ENCODE data around the gene CCIN.
"Not testable (repeated sequence)": the region's sequence is repeated elsewhere in the genome, so short reads cannot be mapped to it uniquely, and the experiment has no call there.

The CCIN gene

DNA sequence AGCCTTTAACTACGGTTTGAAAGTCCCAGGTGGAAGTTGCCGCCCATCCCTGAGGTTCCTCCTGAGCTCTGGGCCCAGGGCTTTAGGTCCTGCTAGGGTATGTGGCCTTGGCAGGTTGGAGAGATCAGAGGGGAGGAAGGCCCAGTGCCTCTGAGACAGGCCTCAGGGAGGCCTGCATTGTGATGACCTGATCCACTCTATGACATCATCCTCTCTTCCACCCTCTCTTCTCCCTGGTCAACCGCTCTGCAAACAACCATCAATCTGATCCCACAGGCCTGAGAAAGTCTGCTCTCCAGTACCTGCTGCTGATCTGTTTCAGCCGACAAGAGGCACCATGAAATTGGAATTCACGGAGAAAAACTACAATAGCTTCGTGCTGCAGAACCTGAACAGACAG is at the start of gene CCIN:
TSS of gene CCIN (plus strand) at position 223 of the 400 bp plus-strand sequence. CDS start at position 338, 115 bp downstream.
- DNase-seq: no peak

DNA sequence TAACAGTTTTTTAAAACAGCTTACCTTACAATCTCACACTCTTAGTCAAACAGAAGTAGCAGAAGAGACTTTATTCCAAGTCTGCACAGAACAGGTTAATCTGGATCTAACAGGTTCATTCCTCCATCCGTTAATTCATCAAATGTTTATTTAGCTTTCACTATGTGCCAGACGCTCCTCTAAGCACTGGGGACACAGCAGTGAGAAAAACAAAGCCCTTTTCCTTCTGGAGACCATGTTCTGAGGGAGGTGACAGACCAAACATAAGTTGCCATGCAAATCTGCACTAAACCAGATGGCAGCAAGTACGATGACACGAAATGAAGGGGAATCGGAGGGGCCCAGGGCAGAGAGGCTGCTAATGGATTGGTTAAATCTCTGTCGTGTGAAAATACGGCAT is 49.7 kb upstream of the CCIN start:
- DNase-seq: no peak

DNA sequence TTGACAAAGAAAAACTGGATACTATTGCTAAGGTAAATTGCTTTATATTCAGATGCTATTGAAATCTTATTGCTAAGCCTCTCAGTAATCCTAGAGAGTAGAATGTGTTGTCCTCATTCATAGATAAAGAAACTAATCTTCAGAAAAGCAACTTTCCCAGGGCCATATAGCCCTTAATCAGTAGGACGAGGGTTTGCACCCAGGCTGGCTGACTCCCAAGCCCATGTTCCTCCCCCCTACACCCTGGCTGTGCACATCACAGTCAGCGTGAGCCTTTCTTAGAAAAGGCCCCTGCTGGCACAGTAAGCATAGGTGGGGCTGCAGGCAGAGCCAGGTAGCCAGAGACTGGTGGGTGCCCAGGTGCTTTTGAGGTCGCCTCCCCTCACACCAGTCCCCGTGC is 48.5 kb upstream of the CCIN start:
- DNase-seq: no peak

DNA sequence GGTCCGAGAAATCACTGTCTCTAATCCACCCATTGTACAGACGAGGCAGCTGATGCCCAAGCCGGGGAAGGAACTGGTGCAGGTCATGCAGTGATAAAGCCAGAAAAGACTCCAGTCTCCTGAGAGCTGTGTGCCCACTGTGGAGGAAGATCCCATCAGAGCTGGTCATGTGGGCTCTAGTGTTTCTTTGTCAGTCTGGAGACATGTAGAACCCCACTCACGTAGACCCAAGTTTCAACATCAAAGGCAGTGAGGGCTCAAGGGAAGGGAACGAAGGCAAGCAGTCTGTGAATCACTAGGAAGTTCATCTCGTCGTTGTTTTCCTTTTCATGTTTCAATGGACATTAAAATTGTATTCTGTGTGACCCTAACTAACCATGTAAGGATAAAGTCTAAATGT is 47.2 kb upstream of the CCIN start:
- DNase-seq: no peak

DNA sequence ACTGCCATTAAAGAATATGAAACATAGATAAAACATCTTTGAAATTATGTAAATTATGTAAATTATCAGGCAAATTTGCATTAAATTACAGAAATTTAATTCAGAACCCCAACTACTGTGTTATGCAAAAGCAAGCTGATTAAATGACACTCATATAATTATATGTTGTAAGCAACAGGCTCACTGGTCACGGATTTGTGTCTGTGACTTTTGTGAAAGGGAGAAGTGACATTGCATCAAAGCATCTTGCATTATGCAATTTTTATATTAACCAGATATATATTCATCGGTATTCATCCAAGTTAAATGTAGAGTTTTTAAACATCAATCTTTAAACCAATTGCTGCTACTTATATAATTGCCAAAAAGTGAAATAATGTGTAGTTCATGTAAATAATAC is 45.7 kb upstream of the CCIN start:
- DNase-seq: no peak

DNA sequence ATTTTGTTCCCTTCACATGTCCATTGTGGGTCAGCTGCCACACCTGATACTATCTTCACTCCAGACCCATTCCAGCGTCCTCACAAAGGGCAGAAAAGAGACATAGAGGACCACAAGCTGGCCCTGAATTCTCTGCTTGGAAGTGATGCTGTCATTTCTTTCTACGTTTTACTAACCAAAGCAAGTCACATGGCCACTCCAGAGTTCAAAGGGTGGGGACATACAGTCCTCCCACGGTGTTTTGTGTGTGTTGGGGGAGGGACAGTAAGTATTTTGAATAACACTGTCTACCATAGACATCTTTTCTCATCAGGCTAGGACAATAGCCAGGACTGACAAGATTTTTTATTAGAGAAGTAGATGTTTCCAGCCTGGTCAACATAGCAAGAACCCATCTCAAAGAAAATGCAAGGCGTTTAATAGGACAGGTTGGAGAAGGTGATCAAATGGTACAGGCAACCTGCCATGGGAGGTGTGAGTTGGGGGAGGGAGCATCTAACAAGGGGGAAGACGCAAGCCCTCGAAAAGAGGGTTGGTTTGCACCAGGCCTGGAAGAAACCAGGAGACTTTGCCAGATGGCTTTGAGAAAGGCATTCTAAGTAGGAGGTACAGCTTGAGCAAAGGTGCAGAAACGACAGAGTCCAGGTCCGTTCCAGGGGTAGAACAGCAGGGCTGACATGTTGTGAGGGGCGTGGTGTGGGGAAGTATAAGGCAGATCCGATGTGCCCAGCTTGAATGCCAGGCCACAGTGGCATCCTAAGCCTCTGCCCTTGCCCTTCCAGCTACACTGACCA is 43.9 kb upstream of the CCIN start:
- DNase-seq: no peak

DNA sequence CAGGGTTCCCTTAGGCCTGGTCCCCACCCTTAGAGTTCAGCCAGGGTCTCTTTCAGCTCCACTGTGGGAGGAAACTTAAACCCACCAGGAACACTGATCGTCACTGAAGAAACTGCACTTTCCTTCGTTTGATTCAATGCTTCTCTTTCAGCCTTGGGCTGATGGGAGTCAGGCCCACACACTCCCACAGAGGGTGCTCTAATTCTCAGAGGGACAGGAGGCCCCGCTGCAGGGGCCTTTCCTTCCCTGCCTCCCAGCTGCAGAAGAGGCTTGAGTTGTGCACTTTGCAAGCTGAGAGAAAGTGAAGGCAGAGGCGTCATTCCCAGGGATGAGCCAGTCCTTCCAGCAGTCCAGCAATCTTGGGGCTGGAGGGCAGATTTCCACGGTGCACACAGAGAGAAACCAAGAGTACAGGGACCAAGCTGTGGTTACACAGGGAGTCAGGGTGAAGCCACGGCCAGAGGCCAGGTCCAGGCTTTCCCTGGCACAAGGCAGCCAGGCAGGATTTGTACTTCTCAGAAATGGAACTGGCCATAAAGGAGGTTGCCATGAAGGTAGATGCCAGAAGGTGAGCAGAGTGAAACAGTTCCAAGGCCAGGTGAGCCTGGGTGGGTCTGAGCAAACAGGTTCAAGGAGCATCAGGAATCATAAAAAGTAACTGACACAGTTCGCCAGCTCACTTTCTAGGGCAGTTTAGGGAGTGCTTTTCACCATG is 43.0 kb upstream of the CCIN start:
- DNase-seq: no peak

DNA sequence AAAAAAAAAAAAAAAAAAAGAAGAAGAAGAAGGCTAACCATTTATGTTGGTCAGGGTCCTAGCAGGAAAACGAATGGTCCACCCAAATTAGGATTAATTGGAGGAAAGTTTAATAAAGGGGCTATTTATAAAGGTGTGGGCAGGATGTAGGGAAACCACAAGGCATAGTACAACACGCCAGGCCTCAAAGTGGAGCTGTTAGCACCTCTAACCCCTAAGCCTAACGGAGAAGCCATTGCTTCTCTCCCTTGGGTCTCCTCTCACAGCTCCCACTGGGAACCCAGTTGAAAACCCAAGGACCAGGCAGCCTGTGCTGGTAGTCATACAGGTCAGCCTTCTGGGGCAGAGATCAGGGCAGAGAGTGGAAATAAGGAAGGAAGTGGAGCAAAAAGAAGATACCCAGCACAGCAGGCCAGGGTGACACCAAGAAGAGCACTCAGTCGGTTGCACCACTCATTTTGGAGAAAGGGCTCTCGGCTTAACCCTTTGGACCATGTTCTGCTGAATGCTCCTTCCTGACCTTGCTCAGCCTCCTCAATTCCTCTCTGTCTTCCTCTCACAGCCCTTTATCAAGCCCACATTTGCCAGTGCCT is 41.4 kb upstream of the CCIN start:
- no peak for DNase-seq

DNA sequence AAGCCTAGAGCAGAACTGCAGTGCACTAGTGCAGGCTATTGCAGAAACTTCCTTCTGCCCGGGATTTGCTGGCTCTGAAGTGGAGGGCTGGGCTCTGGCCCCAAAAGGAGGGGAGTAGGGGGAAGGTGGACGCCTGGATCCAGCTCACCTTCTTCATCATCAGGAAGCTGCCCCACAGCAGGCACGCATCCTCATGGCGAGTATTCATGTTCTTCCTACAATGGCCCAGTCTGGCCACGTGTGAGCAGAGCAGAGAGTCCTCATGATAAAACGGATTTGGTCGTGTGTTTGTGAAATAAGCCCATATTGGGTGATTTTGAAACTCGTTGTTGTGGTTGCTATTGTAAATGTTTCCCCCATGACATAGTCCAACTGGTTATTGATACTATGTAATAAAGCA is 40.8 kb upstream of the CCIN start:
- DNase-seq: no peak

DNA sequence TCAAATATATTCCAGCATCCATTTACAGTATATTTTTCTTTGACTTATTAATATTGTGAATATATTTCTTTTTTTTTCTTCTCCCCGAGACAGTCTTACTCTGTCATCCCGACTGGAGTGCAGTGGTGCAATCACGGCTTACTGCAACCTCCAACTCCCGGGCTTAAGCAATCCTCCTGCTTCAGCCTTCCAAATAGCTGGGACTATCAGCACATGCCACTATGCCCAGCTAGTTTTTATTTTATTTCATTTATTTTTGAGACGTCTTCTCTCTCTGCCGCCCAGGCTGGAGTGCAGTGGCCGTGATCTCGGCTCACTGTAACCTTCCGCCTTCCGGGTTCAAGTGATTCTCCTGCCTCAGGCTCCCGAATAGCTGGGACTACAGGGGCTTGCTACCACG is 40.0 kb upstream of the CCIN start:
- DNase-seq: no peak

DNA sequence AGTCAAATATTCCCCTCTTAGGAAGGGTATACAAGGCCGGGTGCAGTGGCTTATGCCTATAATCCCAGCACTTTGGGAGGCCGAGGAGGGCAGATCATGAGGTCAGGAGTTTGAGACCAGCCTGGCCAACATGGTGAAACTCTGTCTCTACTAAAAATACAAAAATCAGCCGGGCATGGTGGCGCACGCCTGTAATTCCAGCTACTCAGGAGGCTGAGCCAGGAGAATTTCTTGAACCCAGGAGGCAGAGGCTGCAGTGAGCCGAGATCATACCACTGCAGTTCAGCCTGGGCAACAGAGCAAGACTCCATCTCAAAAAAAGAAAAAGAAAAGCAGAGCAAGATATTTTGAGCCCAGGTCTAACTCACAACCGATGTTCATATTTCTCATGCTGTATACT is 37.5 kb upstream of the CCIN start:
- DNase-seq: not testable (repeated sequence)

DNA sequence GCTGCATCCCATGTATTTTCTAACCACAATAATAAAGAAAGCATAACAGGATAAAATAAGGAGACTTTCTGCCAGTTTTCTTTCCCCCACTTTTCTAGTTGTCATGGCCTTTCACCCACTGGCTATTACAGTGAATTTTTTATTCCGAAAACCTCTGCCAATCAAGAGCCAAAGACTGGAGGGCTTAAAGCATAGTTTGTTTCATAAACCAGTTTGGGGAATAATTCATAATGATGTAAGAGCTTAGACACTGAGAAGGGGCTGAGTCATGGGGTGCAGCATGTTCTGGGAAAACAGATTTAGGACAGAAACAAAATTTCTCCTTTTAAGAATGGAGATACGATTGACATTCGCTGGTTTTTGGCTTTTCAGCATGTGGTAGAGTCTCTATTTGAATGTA is 37.1 kb upstream of the CCIN start:
- DNase-seq: no peak

DNA sequence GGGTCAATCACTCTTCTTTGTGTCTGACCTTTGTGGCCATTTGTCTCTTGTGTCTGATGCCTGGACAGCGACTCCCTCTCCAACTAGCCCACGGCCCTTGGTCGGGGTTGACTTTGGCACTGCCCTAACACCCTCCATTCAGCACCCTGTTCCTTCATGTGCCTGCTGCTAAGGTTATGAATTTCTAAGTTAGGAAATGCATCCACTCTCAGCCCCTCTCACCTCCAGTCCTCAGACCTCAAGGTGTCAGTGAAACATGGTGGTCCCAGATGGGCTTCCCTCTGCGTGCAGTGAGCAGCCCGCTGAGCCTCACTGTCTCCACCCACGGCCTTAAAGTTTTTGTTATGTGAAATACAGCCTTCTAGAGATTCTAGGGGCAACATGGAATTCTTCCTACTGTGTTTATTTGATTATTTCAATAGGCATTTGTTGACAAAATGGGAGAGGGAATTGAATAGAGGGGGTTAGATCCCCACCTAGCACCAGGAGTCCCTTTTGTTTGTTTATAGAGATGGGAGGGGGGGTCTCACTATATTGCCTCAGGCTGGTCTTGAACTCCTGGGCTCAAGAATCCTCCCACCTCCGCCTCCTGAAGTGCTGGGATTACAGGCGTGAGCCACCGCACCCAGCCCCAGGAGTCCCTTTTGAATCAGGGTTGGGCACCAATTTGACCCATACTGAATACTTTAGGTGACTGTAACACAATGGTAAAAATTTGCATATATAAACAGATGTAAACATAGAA is 34.3 kb upstream of the CCIN start:
- no peak for DNase-seq

DNA sequence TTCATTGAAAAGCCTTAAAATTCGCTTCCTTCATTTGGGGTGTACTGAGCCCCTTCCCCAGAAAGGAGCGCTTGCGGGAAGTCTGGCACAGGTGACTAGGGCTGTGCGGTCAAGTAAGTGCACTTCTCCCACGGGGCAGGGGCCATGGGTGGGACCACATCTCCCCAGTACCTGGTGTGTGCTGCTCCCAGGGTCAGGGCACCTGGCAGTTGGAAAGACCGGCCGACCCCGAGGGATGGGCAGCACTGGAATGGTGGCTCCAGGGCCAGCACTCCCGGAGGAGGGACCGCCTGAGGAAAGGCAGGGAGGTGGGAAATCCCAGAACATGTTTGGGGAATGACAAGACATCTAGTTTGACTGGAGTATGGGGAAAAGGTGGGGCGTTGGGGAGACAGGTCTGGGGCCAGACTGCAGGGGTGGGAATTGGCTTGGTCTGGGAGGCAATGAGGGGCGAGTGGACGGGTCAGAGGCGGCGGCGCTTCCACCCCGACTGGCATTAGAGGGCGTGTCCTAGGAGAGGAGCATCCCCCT is 33.4 kb upstream of the CCIN start:
- DNase-seq: no peak

DNA sequence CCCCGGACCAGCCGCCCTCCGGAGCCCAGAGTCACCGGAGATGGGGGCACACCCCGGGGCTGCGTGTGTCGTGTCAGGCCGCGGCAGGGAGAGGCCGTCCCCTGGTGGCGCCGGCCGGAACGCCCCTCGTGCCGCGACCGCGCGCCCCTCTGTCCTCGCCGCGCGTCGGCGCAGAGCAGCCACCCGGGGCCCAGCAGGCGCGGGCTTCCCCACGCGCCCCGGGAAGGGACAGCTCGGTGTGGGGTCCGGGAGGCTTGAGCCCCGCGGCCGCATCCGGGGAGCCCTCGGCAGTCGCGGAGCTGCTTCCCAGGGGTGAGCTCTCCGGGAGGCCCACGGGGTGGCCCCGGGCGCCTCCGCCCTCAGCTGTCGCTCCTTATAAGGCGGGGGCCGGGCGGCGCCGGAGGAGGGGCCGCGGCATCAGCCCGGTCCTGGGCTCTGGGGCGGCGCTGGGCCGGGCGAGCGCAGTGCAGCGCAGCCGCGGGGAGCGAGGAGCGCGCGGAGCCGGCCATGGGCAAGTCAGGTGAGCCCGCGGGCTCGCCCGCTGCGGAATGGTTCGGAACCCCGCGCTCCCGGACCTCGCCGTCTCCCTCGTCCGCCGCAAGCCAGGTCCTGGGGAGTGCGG is 32.8 kb upstream of the CCIN start, which contains the start of gene GLIPR2:
TSS of gene GLIPR2 (plus strand) at position 462 of the 622 bp plus-strand sequence. CDS start at position 508, 46 bp downstream.
- peak; percentile 72 to 74 for DNase-seq

DNA sequence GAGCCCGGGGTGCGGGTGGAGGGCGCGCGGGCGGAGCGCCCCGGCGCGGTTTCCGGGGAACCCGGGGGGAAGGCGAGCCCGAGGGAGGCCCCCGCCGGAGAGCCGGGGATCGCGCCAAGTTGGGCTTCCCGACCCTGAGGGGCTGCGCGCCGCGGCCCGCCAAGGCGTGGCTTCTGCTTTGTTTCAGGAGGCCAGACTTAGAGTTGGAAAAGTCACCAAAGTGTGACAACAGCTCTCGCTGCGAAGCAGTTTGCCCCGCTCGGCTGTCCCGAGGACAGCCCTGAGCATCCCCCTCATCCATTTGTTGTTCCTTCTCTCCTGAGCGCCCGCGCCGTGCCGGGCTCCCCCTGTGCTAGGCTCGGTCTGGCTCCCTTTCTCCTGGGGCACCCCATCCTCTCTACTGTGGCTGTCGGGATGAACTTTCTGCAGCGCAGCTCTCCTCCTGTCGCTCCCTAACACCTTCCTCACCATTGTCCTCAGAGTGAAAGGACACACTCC is 32.2 kb upstream of the CCIN start:
- DNase-seq: no peak

DNA sequence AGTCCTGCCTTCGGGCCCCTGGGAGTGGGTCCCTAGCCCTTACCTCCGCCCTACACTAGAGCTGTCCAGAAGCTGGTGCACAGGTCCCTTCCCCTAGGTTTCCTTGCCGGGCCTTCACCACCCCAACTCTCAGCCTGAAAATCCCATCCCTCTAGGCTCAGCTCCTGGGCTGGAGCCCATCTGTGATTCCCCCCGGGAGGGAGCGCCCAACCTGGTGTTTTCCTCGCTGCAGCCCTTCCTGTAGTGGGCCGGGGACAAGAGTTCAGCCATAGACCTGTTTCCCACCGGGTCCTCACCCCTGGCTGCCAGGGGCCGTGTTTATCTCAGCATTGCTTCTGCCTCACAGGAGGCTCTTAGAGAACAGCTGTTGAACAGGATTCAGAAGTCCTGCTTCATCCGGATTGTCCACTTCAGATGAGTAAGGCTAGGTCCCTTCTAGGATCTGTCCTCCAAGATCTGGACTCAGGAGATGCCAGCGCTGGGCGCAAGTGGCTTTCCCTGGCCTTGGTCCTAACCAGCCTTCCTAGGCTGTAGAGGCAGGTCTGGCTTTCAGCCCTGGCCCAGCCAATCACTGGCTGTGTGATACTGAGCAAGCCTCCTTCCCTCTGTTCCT is 31.7 kb upstream of the CCIN start:
- DNase-seq: no peak

DNA sequence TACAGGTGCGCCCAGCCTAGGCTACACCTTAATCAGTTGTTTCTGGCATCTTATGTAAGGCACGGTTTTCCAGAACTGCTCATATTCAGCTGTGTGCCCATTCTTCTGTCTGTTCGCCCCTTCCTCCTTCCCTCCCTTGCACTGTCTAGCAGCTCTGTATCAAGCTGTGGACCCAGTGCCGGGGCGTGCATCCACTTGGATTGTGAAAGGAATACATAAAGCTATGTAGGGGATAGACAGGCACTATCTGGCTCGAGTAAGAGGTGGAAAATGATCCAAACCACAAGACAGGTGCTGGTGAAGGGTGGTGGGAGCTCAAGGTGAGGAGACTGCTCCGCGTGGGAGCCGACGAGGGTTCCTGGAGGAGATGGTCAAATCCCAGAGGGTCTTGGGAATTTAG is 30.7 kb upstream of the CCIN start:
- DNase-seq: no peak

DNA sequence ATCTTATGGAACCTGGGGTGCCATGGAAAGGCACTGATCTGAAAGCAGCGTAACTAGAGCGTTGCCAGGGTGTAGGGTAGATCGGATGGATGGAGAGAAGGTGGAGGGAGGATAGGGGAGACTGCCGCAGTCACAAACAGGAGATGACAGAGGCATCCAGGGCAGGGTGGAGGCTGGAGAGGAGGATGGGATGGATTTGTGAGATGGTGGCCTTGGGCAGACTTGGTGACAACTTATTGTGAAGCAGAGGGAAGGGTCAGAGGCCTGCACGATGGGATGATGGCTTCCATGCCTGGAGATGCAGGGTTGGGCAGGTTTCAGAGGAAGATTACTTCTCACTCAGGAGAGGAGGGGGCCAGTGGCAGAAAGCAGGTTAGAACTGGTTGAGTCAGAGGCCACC is 30.3 kb upstream of the CCIN start:
- DNase-seq: no peak

DNA sequence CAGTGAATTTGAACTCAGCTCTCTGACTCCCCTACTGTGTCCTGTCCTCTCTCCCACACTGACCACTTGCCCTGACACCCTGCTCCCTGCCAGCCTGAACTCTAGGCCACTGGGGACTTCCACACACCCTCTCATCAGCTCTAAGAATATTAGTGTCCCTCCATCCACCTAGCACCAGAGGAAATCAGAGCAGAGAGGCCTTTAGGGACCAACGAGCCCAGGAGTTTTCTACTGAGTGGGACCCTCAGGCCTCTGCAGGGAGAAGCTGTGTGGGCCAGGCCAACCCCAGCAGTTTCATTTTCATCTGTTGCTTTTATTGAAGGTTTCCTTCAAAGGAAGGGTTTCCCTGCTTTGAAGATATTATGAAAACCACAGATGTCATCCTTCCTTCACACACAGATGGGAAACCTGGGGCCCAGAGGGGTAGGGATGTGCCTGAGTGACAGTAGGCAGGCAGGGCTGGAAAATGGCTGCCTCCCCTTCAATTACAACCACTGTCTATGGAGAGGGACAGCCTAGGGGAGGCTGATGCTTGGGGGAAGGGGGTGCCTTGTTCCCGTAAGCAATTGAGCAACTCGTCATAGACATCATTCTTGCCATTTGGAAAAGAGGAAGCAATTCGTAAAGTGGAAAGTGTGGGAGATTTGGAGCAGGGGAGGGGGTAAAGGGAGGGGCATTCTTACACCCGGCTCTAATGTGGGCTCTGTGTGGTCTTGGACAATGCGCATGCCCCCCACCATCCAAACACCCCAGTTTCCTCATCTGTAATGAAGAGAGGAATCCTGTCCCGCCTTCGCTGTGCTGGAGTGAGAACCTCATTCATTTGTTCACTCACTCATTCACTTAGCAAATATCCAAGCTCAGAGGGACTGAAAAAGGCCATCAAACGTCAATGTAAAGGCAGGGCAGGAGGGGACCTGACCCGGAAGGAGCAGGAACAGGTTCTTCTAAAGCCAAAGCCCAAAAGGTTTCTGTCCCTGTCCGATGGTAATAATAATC is 28.8 kb upstream of the CCIN start:
- DNase-seq: no peak

DNA sequence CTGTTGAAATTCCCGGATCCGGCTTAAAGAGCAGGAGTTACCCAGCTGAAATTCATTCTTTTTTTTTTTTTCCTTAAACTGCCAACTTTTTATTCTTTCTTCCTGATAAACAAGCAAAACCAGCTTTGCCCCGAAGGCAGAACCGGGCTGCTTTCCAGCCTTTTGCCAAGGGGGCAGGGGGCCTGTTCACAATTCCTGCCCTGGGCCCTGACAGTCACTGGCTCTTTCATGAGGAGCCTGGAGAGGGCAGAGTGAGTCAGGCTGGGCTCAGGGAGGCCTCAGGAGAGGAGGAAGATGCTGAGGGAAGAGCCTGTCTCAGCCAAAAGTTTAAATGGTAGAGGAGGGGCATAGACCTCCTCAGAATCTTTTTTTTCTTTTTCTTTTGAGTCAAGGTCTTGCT is 27.9 kb upstream of the CCIN start:
- DNase-seq: no peak

All from stimulated activated CD4-positive, alpha-beta T cell treated with anti-CD3 and anti-CD28 coated beads, Interleukin-2, amount 100 ng/mL, for 48 hours (primary cell).